HCT116 (cell line): ENCODE results near the gene SYNE1.

ENCODE experiments used
- EGR1 ChIP-seq: IDR thresholded peaks from 2 replicates; pipeline ENCODE4 v1.6.1; 2012; ENCODE audit warnings: low read depth
- EZH2 ChIP-seq: fragments of 200-600 bp; sonication (generic); IDR thresholded peaks from 2 replicates; pipeline ENCODE4 v1.6.1; 2017; ENCODE audit warnings: antibody characterized with exemption, mixed run types
- EZH2phosphoT487 ChIP-seq: fragments of 200-600 bp; IDR thresholded peaks from 2 replicates; pipeline ENCODE4 v1.6.1; 2018; ENCODE audit warnings: antibody characterized with exemption, borderline replicate concordance
- POLR2A ChIP-seq: IDR thresholded peaks from 2 replicates; pipeline ENCODE4 v1.7.0; 2011; ENCODE audit warnings: borderline replicate concordance; ENCODE audit not compliant: insufficient read depth, insufficient read length; ENCODE audit errors: extremely low read depth
- POLR2AphosphoS5 ChIP-seq: IDR thresholded peaks from 2 replicates; pipeline ENCODE4 v1.6.1; 2011; ENCODE audit warnings: mild to moderate bottlenecking, low read depth, low read length, moderate library complexity
- RAD21 ChIP-seq: IDR thresholded peaks from 2 replicates; pipeline ENCODE4 v1.6.1; 2012; ENCODE audit warnings: low read depth, mild to moderate bottlenecking
- SIN3A ChIP-seq: IDR thresholded peaks from 2 replicates; pipeline ENCODE4 v1.6.1; 2012; ENCODE audit warnings: low read depth
- TCF7L2 ChIP-seq: IDR thresholded peaks from 2 replicates; pipeline ENCODE4 v1.7.0; 2011; ENCODE audit warnings: borderline replicate concordance, inconsistent platforms; ENCODE audit not compliant: insufficient read depth, insufficient read length; ENCODE audit errors: extremely low read depth
- ZFX ChIP-seq: fragments of 450-650 bp; IDR thresholded peaks from 2 replicates; pipeline ENCODE4 v1.6.1; 2017
- ZNF274 ChIP-seq: fragments of 200-500 bp; sonication (Bioruptor generic); IDR thresholded peaks from 2 replicates; pipeline ENCODE4 v1.6.1; 2014; ENCODE audit warnings: mild to moderate bottlenecking, low read depth, low read length, inconsistent platforms
- TF ChIP-seq, protein P1 (sequence below), 3 experiments: fragments of 200-600 bp in 1 of 3; sonication (generic) in 1 of 3; IDR thresholded peaks in 2 of 3; conservative IDR thresholded peaks in 1 of 3; 2 replicates each; pipeline ENCODE4 v1.5.1; 2012 to 2017; ENCODE audit warnings: low read depth in 2 of 3, low read length in 2 of 3, antibody characterized with exemption in 1 of 3, borderline replicate concordance in 1 of 3, control low read depth in 1 of 3, mild to moderate bottlenecking in 1 of 3, mixed read lengths in 1 of 3, mixed run types in 1 of 3, moderate library complexity in 1 of 3; ENCODE audit not compliant: insufficient read depth in 1 of 3
- TF ChIP-seq, protein P2 (sequence below): IDR thresholded peaks from 2 replicates; pipeline ENCODE4 v1.6.1; 2011; ENCODE audit warnings: mild to moderate bottlenecking, low read length, moderate library complexity; ENCODE audit not compliant: insufficient replicate concordance; ENCODE audit errors: extremely low read depth
- TF ChIP-seq, protein P3 (sequence below): IDR thresholded peaks from 2 replicates; pipeline ENCODE4 v1.6.1; 2012
- TF ChIP-seq, protein P4 (sequence below): IDR thresholded peaks from 2 replicates; pipeline ENCODE4 v1.6.1; 2012; ENCODE audit warnings: low read depth

DNA sequence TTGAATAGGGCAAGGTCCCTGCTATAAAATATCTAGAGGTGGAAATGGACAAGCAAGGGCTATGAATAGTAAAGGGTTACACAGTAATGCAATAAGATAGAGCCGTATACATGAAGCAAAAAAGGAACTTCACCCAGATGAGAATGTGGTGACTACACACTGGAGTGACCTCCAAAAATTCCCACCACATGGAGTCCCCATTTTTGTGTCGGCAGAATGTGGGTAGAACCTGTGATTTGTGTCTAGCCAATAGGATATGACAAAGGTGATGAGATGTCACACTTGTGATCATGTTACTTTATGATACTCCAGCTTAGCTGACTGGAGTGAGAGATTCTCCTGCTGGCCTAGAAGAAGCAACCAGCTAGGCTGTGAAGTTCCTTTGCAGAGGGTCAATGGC, 96.8 kb downstream of the SYNE1 start:
- TF ChIP-seq EZH2 (no peak), POLR2A (no peak), SIN3A (no peak), ZNF274 (no peak), EGR1 (no peak), POLR2AphosphoS5 (no peak), RAD21 (no peak), TCF7L2 (no peak), ZFX (no peak), EZH2phosphoT487 (no peak)
- TF ChIP-seq, protein P1, sequence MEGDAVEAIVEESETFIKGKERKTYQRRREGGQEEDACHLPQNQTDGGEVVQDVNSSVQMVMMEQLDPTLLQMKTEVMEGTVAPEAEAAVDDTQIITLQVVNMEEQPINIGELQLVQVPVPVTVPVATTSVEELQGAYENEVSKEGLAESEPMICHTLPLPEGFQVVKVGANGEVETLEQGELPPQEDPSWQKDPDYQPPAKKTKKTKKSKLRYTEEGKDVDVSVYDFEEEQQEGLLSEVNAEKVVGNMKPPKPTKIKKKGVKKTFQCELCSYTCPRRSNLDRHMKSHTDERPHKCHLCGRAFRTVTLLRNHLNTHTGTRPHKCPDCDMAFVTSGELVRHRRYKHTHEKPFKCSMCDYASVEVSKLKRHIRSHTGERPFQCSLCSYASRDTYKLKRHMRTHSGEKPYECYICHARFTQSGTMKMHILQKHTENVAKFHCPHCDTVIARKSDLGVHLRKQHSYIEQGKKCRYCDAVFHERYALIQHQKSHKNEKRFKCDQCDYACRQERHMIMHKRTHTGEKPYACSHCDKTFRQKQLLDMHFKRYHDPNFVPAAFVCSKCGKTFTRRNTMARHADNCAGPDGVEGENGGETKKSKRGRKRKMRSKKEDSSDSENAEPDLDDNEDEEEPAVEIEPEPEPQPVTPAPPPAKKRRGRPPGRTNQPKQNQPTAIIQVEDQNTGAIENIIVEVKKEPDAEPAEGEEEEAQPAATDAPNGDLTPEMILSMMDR (IDR thresholded peaks at IDR 0.05 in 2 of 3, conservative IDR thresholded peaks at IDR 0.05 in 1 of 3; ENCODE audit: borderline replicate concordance in 1 of 3, insufficient read depth in 1 of 3, low read depth in 2 of 3, low read length in 2 of 3): no peak
- TF ChIP-seq, protein P2, sequence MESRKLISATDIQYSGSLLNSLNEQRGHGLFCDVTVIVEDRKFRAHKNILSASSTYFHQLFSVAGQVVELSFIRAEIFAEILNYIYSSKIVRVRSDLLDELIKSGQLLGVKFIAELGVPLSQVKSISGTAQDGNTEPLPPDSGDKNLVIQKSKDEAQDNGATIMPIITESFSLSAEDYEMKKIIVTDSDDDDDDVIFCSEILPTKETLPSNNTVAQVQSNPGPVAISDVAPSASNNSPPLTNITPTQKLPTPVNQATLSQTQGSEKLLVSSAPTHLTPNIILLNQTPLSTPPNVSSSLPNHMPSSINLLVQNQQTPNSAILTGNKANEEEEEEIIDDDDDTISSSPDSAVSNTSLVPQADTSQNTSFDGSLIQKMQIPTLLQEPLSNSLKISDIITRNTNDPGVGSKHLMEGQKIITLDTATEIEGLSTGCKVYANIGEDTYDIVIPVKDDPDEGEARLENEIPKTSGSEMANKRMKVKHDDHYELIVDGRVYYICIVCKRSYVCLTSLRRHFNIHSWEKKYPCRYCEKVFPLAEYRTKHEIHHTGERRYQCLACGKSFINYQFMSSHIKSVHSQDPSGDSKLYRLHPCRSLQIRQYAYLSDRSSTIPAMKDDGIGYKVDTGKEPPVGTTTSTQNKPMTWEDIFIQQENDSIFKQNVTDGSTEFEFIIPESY: no peak
- TF ChIP-seq, protein P3, sequence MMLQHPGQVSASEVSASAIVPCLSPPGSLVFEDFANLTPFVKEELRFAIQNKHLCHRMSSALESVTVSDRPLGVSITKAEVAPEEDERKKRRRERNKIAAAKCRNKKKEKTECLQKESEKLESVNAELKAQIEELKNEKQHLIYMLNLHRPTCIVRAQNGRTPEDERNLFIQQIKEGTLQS: no peak
- TF ChIP-seq, protein P4, sequence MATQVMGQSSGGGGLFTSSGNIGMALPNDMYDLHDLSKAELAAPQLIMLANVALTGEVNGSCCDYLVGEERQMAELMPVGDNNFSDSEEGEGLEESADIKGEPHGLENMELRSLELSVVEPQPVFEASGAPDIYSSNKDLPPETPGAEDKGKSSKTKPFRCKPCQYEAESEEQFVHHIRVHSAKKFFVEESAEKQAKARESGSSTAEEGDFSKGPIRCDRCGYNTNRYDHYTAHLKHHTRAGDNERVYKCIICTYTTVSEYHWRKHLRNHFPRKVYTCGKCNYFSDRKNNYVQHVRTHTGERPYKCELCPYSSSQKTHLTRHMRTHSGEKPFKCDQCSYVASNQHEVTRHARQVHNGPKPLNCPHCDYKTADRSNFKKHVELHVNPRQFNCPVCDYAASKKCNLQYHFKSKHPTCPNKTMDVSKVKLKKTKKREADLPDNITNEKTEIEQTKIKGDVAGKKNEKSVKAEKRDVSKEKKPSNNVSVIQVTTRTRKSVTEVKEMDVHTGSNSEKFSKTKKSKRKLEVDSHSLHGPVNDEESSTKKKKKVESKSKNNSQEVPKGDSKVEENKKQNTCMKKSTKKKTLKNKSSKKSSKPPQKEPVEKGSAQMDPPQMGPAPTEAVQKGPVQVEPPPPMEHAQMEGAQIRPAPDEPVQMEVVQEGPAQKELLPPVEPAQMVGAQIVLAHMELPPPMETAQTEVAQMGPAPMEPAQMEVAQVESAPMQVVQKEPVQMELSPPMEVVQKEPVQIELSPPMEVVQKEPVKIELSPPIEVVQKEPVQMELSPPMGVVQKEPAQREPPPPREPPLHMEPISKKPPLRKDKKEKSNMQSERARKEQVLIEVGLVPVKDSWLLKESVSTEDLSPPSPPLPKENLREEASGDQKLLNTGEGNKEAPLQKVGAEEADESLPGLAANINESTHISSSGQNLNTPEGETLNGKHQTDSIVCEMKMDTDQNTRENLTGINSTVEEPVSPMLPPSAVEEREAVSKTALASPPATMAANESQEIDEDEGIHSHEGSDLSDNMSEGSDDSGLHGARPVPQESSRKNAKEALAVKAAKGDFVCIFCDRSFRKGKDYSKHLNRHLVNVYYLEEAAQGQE: no peak
